ENCODE results near the gene PROX1.

DNA sequence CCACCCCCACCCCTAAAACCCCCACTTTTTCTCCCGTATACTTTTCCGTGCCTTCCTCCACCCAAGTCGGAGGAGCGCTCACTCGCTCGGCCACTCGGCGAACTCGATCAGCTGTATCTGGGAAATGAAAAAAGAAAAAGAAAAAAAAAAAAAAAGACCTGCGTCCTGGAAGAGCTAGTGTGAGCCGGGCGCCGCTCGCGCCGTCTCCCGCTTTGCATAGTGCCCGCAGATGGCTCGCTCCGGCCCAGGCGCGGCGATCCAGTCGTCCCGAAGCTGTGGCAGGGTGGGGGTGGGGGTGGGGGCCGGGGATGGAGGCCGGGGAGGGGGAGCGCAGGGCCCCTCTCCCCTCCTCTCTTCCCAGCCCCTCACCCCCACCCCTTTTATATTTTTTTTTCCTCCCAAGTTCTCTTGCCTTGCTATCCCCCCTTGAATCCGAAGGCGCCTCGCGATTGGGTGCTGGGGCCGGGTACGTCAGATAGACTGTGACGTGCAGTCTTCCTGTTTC is 299 bp upstream of the PROX1 start:
- TF ChIP-seq, protein P1, sequence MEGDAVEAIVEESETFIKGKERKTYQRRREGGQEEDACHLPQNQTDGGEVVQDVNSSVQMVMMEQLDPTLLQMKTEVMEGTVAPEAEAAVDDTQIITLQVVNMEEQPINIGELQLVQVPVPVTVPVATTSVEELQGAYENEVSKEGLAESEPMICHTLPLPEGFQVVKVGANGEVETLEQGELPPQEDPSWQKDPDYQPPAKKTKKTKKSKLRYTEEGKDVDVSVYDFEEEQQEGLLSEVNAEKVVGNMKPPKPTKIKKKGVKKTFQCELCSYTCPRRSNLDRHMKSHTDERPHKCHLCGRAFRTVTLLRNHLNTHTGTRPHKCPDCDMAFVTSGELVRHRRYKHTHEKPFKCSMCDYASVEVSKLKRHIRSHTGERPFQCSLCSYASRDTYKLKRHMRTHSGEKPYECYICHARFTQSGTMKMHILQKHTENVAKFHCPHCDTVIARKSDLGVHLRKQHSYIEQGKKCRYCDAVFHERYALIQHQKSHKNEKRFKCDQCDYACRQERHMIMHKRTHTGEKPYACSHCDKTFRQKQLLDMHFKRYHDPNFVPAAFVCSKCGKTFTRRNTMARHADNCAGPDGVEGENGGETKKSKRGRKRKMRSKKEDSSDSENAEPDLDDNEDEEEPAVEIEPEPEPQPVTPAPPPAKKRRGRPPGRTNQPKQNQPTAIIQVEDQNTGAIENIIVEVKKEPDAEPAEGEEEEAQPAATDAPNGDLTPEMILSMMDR (conservative IDR thresholded peaks at IDR 0.05; ENCODE audit: low read depth, low read length), result no peak
- TF ChIP-seq POLR2A (IDR thresholded peaks at IDR 0.05; ENCODE audit: low read depth, low read length), result no peak
- no peak for TF ChIP-seq RAD21 (IDR thresholded peaks at IDR 0.05; ENCODE audit: low read length)
- TF ChIP-seq CHD1 (IDR thresholded peaks at IDR 0.05; ENCODE audit: low read depth, low read length), result no peak

Measured in IMR-90 (cell line).